ENCODE measurements around the gene MTFMT. TPM values are rescaled to one million over a fixed set of nuclear protein-coding genes. Genes with fewer than 3 reads are reported as not detected.

The MTFMT gene
- total RNA-seq, 1 donor from 2014 or later, result 12.3 TPM

DNA sequence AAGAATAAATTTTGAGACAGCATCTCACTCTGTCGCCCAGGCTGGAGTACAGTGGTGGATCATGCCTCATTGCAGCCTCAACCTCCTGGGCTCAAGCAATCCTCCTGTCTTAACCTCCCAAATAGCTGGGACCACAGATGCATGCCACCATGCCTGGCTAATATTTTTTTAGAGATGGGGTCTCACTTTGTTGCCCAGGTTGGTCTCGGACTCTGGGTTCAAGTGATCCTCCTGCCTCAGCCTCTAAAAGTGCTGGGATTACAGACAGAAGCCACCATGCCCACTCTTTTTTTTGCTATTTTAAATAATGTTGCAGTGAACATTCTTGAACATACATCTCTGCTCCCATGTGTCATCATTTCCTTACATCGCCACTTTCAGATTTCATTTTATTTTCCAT lies 9.0 kb upstream of the MTFMT start:
- Mint-ChIP-seq H3K4me1 (ENCODE audit: low read depth, unreplicated experiment) (no peaks in the 10 kb centered on the region), H3K4me3 (ENCODE audit: unreplicated experiment) (no peak overlapping the region), H3K9me3 (ENCODE audit: unreplicated experiment) (peaks cover 6% of the 10 kb centered on the region), H3K27ac (ENCODE audit: unreplicated experiment) (no peak overlapping the region), H3K27me3 (ENCODE audit: low read depth, unreplicated experiment) (peaks cover 13% of the 10 kb centered on the region), H3K36me3 (ENCODE audit: low read depth, unreplicated experiment) (no peaks in the 10 kb centered on the region)
- Histone ChIP-seq H3K4me3 (ENCODE audit: insufficient read depth, low read depth, low read length) (no peak overlapping the region), H3K4me2 (ENCODE audit: low read length) (no peak overlapping the region), H2AFZ (ENCODE audit: low read depth, low read length) (no peak overlapping the region), H3K79me2 (ENCODE audit: insufficient read depth, low read length) (no peaks in the 10 kb centered on the region), H3K9ac (ENCODE audit: low read length) (no peak overlapping the region), H3K27me3 (ENCODE audit: insufficient read depth, low read length) (peaks cover 5% of the 10 kb centered on the region), H3K4me1 (ENCODE audit: insufficient read depth, low read length) (no peaks in the 10 kb centered on the region), H4K20me1 (ENCODE audit: insufficient read depth, low read length) (no peaks in the 10 kb centered on the region), H3K36me3 (ENCODE audit: insufficient read depth, low read length) (no peaks in the 10 kb centered on the region), H3K9me3 (ENCODE audit: insufficient read depth, low read depth, low read length) (no peaks in the 10 kb centered on the region), H3K27ac (ENCODE audit: low read depth, low read length) (no peak overlapping the region)
- FAIRE-seq (no peak), DNase-seq (ENCODE audit: low read depth) (no peak)
- TF ChIP-seq CTCF (IDR thresholded peaks at IDR 0.05; ENCODE audit: insufficient read depth, low read depth, low read length) (no peak), EZH2 (IDR thresholded peaks at IDR 0.05; ENCODE audit: insufficient read depth, low read length) (no peak)

DNA sequence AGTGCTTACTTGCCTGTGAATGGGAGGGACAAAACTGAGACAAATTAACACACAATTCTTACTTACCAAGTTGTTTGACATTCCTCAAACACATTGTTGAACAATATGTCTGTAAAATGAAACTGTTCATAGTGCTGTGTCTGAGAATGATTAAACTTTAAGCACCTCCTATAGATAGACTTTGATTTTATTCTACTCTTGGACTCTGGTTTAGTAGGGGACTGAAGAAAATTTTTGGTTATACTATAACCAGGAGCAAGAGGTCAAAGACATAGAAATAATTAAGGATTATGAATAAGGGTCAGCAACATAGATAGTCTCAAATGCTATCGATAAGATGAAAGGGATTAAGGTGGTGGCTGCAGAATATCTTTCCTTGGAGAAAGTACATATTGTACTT lies 7.9 kb upstream of the MTFMT start:
- Histone ChIP-seq H3K4me3 (ENCODE audit: insufficient read depth, low read depth, low read length) (no peak overlapping the region), H3K9ac (ENCODE audit: low read length) (no peak overlapping the region), H3K27ac (ENCODE audit: low read depth, low read length) (no peak overlapping the region), H2AFZ (ENCODE audit: low read depth, low read length) (no peak overlapping the region), H3K36me3 (ENCODE audit: insufficient read depth, low read length) (no peaks in the 10 kb centered on the region), H3K79me2 (ENCODE audit: insufficient read depth, low read length) (no peaks in the 10 kb centered on the region), H4K20me1 (ENCODE audit: insufficient read depth, low read length) (no peaks in the 10 kb centered on the region), H3K9me3 (ENCODE audit: insufficient read depth, low read depth, low read length) (no peaks in the 10 kb centered on the region), H3K4me2 (ENCODE audit: low read length) (no peak overlapping the region), H3K4me1 (ENCODE audit: insufficient read depth, low read length) (peaks cover 5% of the 10 kb centered on the region), H3K27me3 (ENCODE audit: insufficient read depth, low read length) (peaks cover 5% of the 10 kb centered on the region)
- no peak overlapping the region for H3K27ac Mint-ChIP-seq (ENCODE audit: unreplicated experiment)
- DNase-seq (ENCODE audit: low read depth) (no peak), FAIRE-seq (no peak)
- H3K36me3 Mint-ChIP-seq (ENCODE audit: low read depth, unreplicated experiment), result no peaks in the 10 kb centered on the region
- peaks cover 4% of the 10 kb centered on the region for H3K9me3 Mint-ChIP-seq (ENCODE audit: unreplicated experiment)
- H3K4me1 Mint-ChIP-seq (ENCODE audit: low read depth, unreplicated experiment), result no peaks in the 10 kb centered on the region
- TF ChIP-seq EZH2 (IDR thresholded peaks at IDR 0.05; ENCODE audit: insufficient read depth, low read length) (no peak), CTCF (IDR thresholded peaks at IDR 0.05; ENCODE audit: insufficient read depth, low read depth, low read length) (no peak)
- H3K4me3 Mint-ChIP-seq (ENCODE audit: unreplicated experiment), result no peak overlapping the region
- H3K27me3 Mint-ChIP-seq (ENCODE audit: low read depth, unreplicated experiment), result peaks cover 10% of the 10 kb centered on the region

- Histone ChIP-seq H3K27me3 (ENCODE audit: insufficient read depth, low read length) (peaks cover 6% of the 10 kb centered on the region), H3K9ac (ENCODE audit: low read length) (no peak overlapping the region), H3K27ac (ENCODE audit: low read depth, low read length) (no peak overlapping the region), H3K4me3 (ENCODE audit: insufficient read depth, low read depth, low read length) (no peak overlapping the region), H3K36me3 (ENCODE audit: insufficient read depth, low read length) (no peaks in the 10 kb centered on the region), H4K20me1 (ENCODE audit: insufficient read depth, low read length) (no peaks in the 10 kb centered on the region), H3K4me1 (ENCODE audit: insufficient read depth, low read length) (peaks cover 5% of the 10 kb centered on the region), H3K9me3 (ENCODE audit: insufficient read depth, low read depth, low read length) (no peaks in the 10 kb centered on the region), H3K4me2 (ENCODE audit: low read length) (no peak overlapping the region), H3K79me2 (ENCODE audit: insufficient read depth, low read length) (no peaks in the 10 kb centered on the region), H2AFZ (ENCODE audit: low read depth, low read length) (no peak overlapping the region)
- H3K27ac Mint-ChIP-seq (ENCODE audit: unreplicated experiment), result no peak overlapping the region
- FAIRE-seq, result no peak
- TF ChIP-seq CTCF (IDR thresholded peaks at IDR 0.05; ENCODE audit: insufficient read depth, low read depth, low read length), result no peak
- no peak for TF ChIP-seq EZH2 (IDR thresholded peaks at IDR 0.05; ENCODE audit: insufficient read depth, low read length)
- H3K4me1 Mint-ChIP-seq (ENCODE audit: low read depth, unreplicated experiment), result no peaks in the 10 kb centered on the region
- H3K4me3 Mint-ChIP-seq (ENCODE audit: unreplicated experiment), result no peak overlapping the region
- H3K27me3 Mint-ChIP-seq (ENCODE audit: low read depth, unreplicated experiment), result peaks cover 10% of the 10 kb centered on the region
- H3K9me3 Mint-ChIP-seq (ENCODE audit: unreplicated experiment), result no peaks in the 10 kb centered on the region
- no peak for DNase-seq (ENCODE audit: low read depth)
- H3K36me3 Mint-ChIP-seq (ENCODE audit: low read depth, unreplicated experiment), result no peaks in the 10 kb centered on the region
These were observed 5.3 kb upstream of the MTFMT start for GRCh38 chr15:65034719-65035118.

Measured in astrocyte (in vitro differentiated cells and primary cell).